22Rv1 (cell line): ENCODE measurements around the gene C1orf53.

Experiments
- CTCF ChIP-seq: fragments of 450-650 bp; IDR thresholded peaks from 2 replicates; pipeline ENCODE4 v1.5.1; 2017; ENCODE audit warnings: mild to moderate bottlenecking
- ZFX ChIP-seq: fragments of 450-650 bp; IDR thresholded peaks from 2 replicates; pipeline ENCODE4 v1.6.1; 2017; ENCODE audit warnings: antibody characterized with exemption, borderline replicate concordance

GRCh38 chr1:197859024-197859423, 43.4 kb upstream of the C1orf53 start:
- no peak for TF ChIP-seq CTCF
- TF ChIP-seq ZFX = no peak
